ENCODE measurements around the gene HACL1.

The HACL1 gene

GRCh38 chr3:15602146-15602536 lies 772 bp upstream of the HACL1 start:
- POLR2A ChIA-PET, result interaction anchor here (0.6 to 1.6 kb wide), 7 partner anchors 9 to 537 kb away, joined by 3 to 17 read pairs (median 4); partner anchors contain the start of genes ANKRD28 and MRPS25
- CTCF ChIA-PET, result interaction anchor here (0.6 kb wide), 1 partner anchor 270 kb away, joined by 3 read pairs; the partner anchor contains the start of gene SH3BP5
- no peaks in the 10 kb centered on the region for H3K4me1 ChIP-seq (ENCODE audit: control insufficient read depth, insufficient read depth, low read length)
- TF ChIP-seq ZBTB21 (tag by site-specific recombination; IDR thresholded peaks at IDR 0.05), result 0 out of 2 replicates have a peak, but pooled peaks have one; percentile 14
- no peak for TF ChIP-seq ZNF776 (tag by site-specific recombination; IDR thresholded peaks at IDR 0.05; ENCODE audit: borderline replicate concordance)
- peak; percentile 10; the same call in 1 of the 2 replicates for TF ChIP-seq ZBTB8A (tag by site-specific recombination; IDR thresholded peaks at IDR 0.05)
- TF ChIP-seq CTCF (tag by site-specific recombination; IDR thresholded peaks at IDR 0.05), result no peak
- TF ChIP-seq ZNF37A (tag by site-specific recombination; IDR thresholded peaks at IDR 0.05), result no peak
- peak; percentile 2; the same call in 1 of the 2 replicates for TF ChIP-seq ZFP69B (tag by site-specific recombination; IDR thresholded peaks at IDR 0.05)
- TF ChIP-seq PBX3 (CRISPR knock-in tag; IDR thresholded peaks at IDR 0.05), result no peak
- no peak for TF ChIP-seq PRDM2 (tag by site-specific recombination; IDR thresholded peaks at IDR 0.05; ENCODE audit: borderline replicate concordance)
- peak; percentile 56; the same call in 1 of the 2 replicates for TF ChIP-seq ZSCAN30 (tag by site-specific recombination; IDR thresholded peaks at IDR 0.05)
- no peak for TF ChIP-seq ZNF792 (tag by site-specific recombination; IDR thresholded peaks at IDR 0.05)
- no peak for TF ChIP-seq WT1 (tag by site-specific recombination; IDR thresholded peaks at IDR 0.05)
- TF ChIP-seq ZBTB20 (tag by site-specific recombination; IDR thresholded peaks at IDR 0.05), result 0 out of 2 replicates have a peak, but pooled peaks have one; percentile 34
- peak; percentile 64; the same call in 1 of the 2 replicates for TF ChIP-seq ZNF302 (tag by site-specific recombination; IDR thresholded peaks at IDR 0.05; ENCODE audit: low read depth)
- no peak for TF ChIP-seq ZNF777 (tag by site-specific recombination; IDR thresholded peaks at IDR 0.05; ENCODE audit: borderline replicate concordance)
- 0 out of 2 replicates have a peak, but pooled peaks have one; percentile 31 for TF ChIP-seq BCL6B (tag by site-specific recombination; IDR thresholded peaks at IDR 0.05)
- TF ChIP-seq ZNF629 (tag by site-specific recombination; IDR thresholded peaks at IDR 0.05), result peak; percentile 7; the same call in 1 of the 2 replicates
- TF ChIP-seq EGR2 (tag by site-specific recombination; IDR thresholded peaks at IDR 0.05; ENCODE audit: low read depth), result no peak
- no peak for TF ChIP-seq ZBTB11 (tag by site-specific recombination; conservative IDR thresholded peaks at IDR 0.05; ENCODE audit: low read depth)
- TF ChIP-seq ZNF692 (tag by site-specific recombination; IDR thresholded peaks at IDR 0.05), result no peak; the same call in 1 of the 2 replicates

More at GRCh38 chr3:15602146-15602536, 772 bp upstream of the HACL1 start:
- peak overlapping the region; percentile 53 for H3K27ac ChIP-seq (ENCODE audit: extremely low read depth, low read depth, low read length)
- H3K36me3 ChIP-seq (ENCODE audit: control insufficient read depth in 2 of 2, insufficient read depth in 1 of 2, low read length in 2 of 2), result peaks cover 0 to 30% of the 10 kb centered on the region in 2 experiments; a peak in 2 of 3 replicates
- peak overlapping the region; percentile 55 for H3K4me3 ChIP-seq (ENCODE audit: low read depth, low read length)
- no peaks in the 10 kb centered on the region for H3K9me3 ChIP-seq (ENCODE audit: control insufficient read depth, insufficient read depth, low read depth, low read length)

All from HEK293 (cell line).